Mesothelial cell of epicardium (in vitro differentiated cells): Measurements from ENCODE around the gene ARFGAP3. TPM values are rescaled to one million over a fixed set of nuclear protein-coding genes. Genes with fewer than 3 reads are reported as not detected.

Experiments used
- DNase-seq, 2 experiments: peaks; one replicate each; pipeline ENCODE4 v3.0.0; 2021; ENCODE audit warnings: low spot score in 2 of 2; ENCODE audit not compliant: unreplicated experiment in 2 of 2
- H3K27ac Mint-ChIP-seq: 2 replicates; pipeline ENCODE4 v1.8.0; 2021; ENCODE audit warnings: mixed read lengths
- H3K27me3 Mint-ChIP-seq: 2 replicates; pipeline ENCODE4 v1.8.0; 2021; ENCODE audit warnings: low read depth, mixed read lengths
- H3K36me3 Mint-ChIP-seq: 2 replicates; pipeline ENCODE4 v1.8.0; 2021; ENCODE audit warnings: mixed read lengths
- H3K4me1 Mint-ChIP-seq: 2 replicates; pipeline ENCODE4 v1.8.0; 2021; ENCODE audit warnings: mixed read lengths
- H3K4me3 Mint-ChIP-seq: 2 replicates; pipeline ENCODE4 v1.8.0; 2021; ENCODE audit warnings: mild to moderate bottlenecking, moderate library complexity, mixed read lengths
- H3K9me3 Mint-ChIP-seq: 2 replicates; pipeline ENCODE4 v1.8.0; 2021; ENCODE audit warnings: mixed read lengths
- total RNA-seq: library from RNA; stranded (reverse); gene quantifications from 3 replicates; pipeline ENCODE4 v1.2.1, GENCODE V29; 2021
- TF ChIP-seq, protein P1 (sequence below): fragments of 200-600 bp; sonication (generic); IDR thresholded peaks from one replicate; pipeline ENCODE4 v1.5.0; 2021; ENCODE audit warnings: antibody characterized with exemption; ENCODE audit not compliant: unreplicated experiment

Gene ARFGAP3
- total RNA-seq, 1 donor from 2014 or later = 33.4 TPM

DNA sequence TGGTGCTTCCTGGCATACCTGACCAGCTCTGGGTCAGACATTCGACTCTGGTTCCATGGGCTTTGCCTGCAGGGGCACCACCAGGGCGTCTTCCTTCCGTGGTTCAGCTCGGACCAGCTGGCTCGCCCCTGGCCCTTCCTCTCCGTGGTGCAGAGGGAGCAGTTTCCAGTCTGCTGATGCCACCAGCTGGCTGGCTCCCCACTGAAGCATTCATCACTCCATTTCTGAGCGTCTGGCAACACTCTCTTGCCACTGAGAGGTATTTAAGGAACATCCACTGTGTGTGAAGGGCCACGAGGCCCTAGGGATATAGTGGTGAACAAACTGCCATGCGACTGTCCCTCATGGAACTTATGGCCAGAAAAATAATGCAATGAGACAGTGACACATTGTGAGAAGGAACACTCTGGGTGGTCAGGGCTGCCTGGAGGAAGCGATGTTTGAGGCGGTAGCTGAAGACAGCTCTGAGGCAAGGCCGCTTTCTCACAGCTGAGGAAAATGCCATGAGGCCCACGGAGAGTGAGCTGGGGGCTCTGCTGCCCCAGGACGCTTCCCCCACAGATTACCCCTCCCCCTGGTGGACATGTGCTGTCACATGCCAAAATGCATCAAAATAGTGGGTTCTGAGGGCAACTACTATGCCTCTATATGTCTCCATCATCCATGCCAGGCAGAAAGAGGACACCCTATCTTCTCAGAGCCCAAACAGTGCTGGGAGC lies 44.9 kb upstream of the ARFGAP3 start:
- Mint-ChIP-seq H3K4me3 (no peak overlapping the region), H3K27me3 (no peaks in the 10 kb centered on the region), H3K36me3 (peaks cover 2% of the 10 kb centered on the region), H3K4me1 (no peaks in the 10 kb centered on the region), H3K27ac (no peak overlapping the region), H3K9me3 (no peaks in the 10 kb centered on the region)
- no peak for DNase-seq
- TF ChIP-seq, protein P1, sequence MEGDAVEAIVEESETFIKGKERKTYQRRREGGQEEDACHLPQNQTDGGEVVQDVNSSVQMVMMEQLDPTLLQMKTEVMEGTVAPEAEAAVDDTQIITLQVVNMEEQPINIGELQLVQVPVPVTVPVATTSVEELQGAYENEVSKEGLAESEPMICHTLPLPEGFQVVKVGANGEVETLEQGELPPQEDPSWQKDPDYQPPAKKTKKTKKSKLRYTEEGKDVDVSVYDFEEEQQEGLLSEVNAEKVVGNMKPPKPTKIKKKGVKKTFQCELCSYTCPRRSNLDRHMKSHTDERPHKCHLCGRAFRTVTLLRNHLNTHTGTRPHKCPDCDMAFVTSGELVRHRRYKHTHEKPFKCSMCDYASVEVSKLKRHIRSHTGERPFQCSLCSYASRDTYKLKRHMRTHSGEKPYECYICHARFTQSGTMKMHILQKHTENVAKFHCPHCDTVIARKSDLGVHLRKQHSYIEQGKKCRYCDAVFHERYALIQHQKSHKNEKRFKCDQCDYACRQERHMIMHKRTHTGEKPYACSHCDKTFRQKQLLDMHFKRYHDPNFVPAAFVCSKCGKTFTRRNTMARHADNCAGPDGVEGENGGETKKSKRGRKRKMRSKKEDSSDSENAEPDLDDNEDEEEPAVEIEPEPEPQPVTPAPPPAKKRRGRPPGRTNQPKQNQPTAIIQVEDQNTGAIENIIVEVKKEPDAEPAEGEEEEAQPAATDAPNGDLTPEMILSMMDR = peak; percentile 34

DNA sequence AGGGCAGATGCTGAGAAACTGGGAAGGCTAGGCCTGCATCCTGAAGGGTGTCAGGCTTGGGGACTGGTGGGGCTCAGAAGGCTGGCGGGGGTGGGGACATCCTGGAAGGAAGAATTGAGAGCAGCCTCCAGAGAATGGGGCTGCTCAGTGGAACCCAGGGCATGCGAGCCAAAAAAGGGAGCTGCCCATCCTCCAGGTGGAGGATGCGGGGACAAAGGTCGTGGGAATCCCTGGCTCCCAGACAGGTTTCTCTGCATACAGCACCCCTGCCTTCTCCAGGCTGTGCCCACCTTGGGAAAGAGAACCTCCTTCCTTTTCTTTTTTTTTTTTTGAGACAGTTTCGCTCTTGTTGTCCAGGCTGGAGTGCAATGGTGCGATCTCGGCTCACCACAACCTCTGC lies 40.9 kb upstream of the ARFGAP3 start:
- Mint-ChIP-seq H3K4me3 (no peak overlapping the region), H3K27me3 (no peaks in the 10 kb centered on the region), H3K9me3 (no peaks in the 10 kb centered on the region), H3K27ac (no peak overlapping the region), H3K36me3 (peaks cover 2% of the 10 kb centered on the region), H3K4me1 (no peaks in the 10 kb centered on the region)
- DNase-seq = no peak
- TF ChIP-seq, protein P1 = no peak

DNA sequence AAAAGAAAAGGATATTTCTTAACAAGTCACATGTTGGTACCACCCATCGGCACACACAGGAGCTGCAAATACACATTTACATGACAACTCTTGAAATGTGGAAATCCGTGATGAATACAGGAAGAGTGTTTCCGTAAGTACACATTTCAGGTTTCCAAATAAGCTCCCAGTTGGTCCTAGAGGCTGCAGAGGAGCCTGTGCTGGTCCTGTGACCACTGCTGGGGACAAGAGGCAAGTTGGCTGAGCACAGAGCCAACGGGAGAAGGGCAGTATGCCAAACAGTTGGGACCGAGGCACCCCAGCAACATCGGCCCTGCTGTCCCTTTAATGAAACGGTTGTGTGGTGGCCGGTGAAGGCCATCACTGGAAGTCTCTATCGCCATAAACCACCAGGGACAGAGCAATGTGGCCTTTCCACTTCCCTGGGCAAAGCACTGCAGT lies 38.5 kb upstream of the ARFGAP3 start:
- DNase-seq = no peak
- Mint-ChIP-seq H3K27ac (no peak overlapping the region), H3K4me1 (no peaks in the 10 kb centered on the region), H3K4me3 (no peak overlapping the region), H3K9me3 (no peaks in the 10 kb centered on the region), H3K27me3 (no peaks in the 10 kb centered on the region), H3K36me3 (peaks cover 7% of the 10 kb centered on the region)
- TF ChIP-seq, protein P1 = no peak

DNA sequence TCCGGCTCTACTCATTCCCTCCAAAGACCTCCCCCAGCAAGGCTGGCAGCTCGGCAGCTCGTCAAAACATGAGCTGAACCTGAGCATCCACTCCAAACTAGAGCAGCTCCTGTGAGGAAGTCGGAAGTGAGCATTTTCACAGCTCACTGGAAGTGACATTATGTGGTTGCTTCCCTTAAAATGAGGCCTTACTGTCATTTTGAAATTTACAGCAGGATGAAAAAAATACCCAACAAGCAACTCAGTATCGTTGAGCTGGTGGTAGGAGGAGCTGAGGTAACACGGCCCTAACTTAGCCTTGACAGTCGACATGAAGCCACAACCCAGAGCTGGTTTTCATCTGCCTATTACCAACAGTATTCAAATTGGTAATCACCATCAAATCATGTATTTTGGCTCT lies 38.0 kb upstream of the ARFGAP3 start:
- H3K4me1 Mint-ChIP-seq = no peaks in the 10 kb centered on the region
- H3K9me3 Mint-ChIP-seq = no peaks in the 10 kb centered on the region
- peak overlapping the region; percentile 11 for H3K27ac Mint-ChIP-seq
- H3K27me3 Mint-ChIP-seq = no peaks in the 10 kb centered on the region
- no peak for DNase-seq
- H3K36me3 Mint-ChIP-seq = peaks cover 7% of the 10 kb centered on the region
- TF ChIP-seq, protein P1 = no peak
- H3K4me3 Mint-ChIP-seq = no peak overlapping the region

DNA sequence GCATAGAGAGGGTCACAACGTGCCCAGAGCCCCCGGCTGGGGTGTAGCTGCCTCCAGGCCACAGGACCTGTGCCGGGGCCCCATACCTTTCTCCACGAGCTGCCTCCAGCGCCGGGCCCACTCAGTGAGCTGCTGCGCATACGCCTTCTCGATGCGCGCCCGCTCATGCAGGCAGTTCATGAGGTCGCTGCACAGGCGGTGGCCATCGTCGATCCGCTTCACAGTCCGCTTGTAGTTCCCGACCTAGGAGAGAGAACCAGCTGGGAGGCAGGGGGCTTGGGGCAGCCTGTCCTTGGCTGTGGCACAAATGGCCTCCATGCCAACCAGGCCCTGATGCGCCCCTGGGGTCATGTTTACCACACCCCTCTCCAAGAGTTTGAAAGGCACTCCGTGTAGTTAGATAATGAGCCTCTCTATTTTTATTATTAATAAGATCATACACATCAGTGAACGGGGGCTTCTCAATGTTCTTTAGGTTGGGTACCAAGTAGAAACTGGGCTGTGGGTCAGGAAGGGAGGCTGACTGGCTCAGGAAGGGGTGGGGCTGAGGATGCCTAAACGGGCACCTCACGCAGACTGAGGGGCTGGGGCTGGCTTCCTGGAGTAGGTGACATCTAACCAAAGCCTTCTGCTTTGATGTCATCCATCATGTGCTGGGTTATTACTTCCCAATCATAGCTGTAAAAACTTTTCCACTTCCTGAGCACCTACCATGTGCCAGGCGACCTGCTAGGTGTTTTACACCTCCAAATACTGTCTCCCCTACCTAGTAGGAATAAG lies 36.5 kb upstream of the ARFGAP3 start:
- H3K27me3 Mint-ChIP-seq = no peaks in the 10 kb centered on the region
- H3K4me3 Mint-ChIP-seq = no peak overlapping the region
- TF ChIP-seq, protein P1 = no peak
- H3K4me1 Mint-ChIP-seq = no peaks in the 10 kb centered on the region
- no peak overlapping the region for H3K27ac Mint-ChIP-seq
- peaks cover 15% of the 10 kb centered on the region for H3K36me3 Mint-ChIP-seq
- H3K9me3 Mint-ChIP-seq = no peaks in the 10 kb centered on the region
- DNase-seq = no peak
